ENCODE data around the gene MFSD8. TPM values are rescaled to one million over a fixed set of nuclear protein-coding genes. Genes with fewer than 3 reads are reported as not detected.

Gene MFSD8
- total and polyA plus RNA-seq, 2 of the 4 experiments (the other 2 are of a cell fraction) = 8.8 to 36.7 TPM

DNA sequence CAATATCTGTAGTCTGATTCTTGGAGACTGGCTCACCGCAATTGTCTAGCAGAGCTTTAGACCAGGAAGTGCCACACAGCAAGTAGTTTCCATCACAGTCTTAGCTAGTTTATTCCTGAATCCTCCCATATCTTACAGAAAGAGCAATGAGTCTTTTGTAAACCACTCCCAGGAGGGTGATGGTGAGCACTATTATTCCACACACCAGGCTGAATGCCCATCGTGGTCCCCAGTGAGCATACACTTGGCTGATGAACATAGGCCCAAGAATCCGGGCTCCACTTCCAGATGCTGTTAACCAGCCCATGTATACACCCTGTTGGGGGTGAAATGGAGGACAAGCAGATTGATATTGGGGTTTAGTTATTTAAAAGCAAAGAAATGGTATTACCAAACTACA is 44.5 kb downstream of the MFSD8 start:
- TF ChIP-seq FOS (IDR thresholded peaks at IDR 0.05; ENCODE audit: low read depth, low read length) = no peak
- TF ChIP-seq, protein P1, sequence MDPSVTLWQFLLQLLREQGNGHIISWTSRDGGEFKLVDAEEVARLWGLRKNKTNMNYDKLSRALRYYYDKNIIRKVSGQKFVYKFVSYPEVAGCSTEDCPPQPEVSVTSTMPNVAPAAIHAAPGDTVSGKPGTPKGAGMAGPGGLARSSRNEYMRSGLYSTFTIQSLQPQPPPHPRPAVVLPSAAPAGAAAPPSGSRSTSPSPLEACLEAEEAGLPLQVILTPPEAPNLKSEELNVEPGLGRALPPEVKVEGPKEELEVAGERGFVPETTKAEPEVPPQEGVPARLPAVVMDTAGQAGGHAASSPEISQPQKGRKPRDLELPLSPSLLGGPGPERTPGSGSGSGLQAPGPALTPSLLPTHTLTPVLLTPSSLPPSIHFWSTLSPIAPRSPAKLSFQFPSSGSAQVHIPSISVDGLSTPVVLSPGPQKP (IDR thresholded peaks at IDR 0.05; ENCODE audit: borderline replicate concordance, low read depth, low read length) = no peak
- dilution Hi-C loops (cut with HindIII; ENCODE audit: low sequenced_read_pairs, unreplicated experiment) = no loop called here
- H4K20me1 ChIP-seq (ENCODE audit: insufficient read depth, low read length) = no peaks in the 10 kb centered on the region
- ATAC-seq (ENCODE audit: low read depth) (no peak), DNase-seq (no peak)
- CTCF ChIA-PET = no interaction called here
- no peak overlapping the region for H4K8ac ChIP-seq (ENCODE audit: low read depth in 2 of 2, low read length in 2 of 2)
- no peak overlapping the region for H3K4me3 ChIP-seq (ENCODE audit: insufficient read depth, low read depth, low read length)
- H2AFZ ChIP-seq (replicated peaks; ENCODE audit: low read length, poor library complexity) = no peak overlapping the region
- in situ Hi-C loops (cut with MboI; ENCODE audit: low sequenced_read_pairs) = no loop called here
- BruUV-seq (replicated peaks) = no TSS peak
- H3K4ac ChIP-seq (ENCODE audit: low read depth, low read length) = no peak overlapping the region
- no peak overlapping the region for H4K5ac ChIP-seq (ENCODE audit: low read depth, low read length)
- H3K9ac ChIP-seq (ENCODE audit: low read depth, low read length) = no peak overlapping the region
- no peak overlapping the region for H2BK15ac ChIP-seq (ENCODE audit: low read depth, low read length)
- no peak overlapping the region for H2AK9ac ChIP-seq (replicated peaks; ENCODE audit: low read depth, low read length, poor library complexity)
- H3K4me1 ChIP-seq (ENCODE audit: control insufficient read depth, insufficient read depth, low read length) = no peaks in the 10 kb centered on the region
- no peak overlapping the region for H2BK5ac ChIP-seq (ENCODE audit: low read depth, low read length, poor library complexity, severe bottlenecking)
- H3K14ac ChIP-seq (replicated peaks; ENCODE audit: low read depth, low read length) = no peak overlapping the region
- peaks cover 8% of the 10 kb centered on the region for H3K36me3 ChIP-seq (ENCODE audit: control insufficient read depth, insufficient read depth, low read length)
- no peak overlapping the region for H3K23ac ChIP-seq (ENCODE audit: low read depth, low read length)
- H3K56ac ChIP-seq (ENCODE audit: extremely low read depth, insufficient read depth, low read length) = no peak overlapping the region
- H3K79me1 ChIP-seq (ENCODE audit: low read depth in 1 of 2, low read length in 2 of 2) = no peaks in the 10 kb centered on the region
- H3K9me1 ChIP-seq (ENCODE audit: insufficient read depth, low read length) = no peaks in the 10 kb centered on the region; the same call in 1 of the 2 replicates
- no peak overlapping the region for H3K27ac ChIP-seq (ENCODE audit: insufficient read depth, low read length)
- H2AK5ac ChIP-seq (ENCODE audit: low read depth, low read length) = no peak overlapping the region
- H3K27me3 ChIP-seq (ENCODE audit: control insufficient read depth, insufficient read depth, low read length) = no peaks in the 10 kb centered on the region
- no peak overlapping the region for H2BK120ac ChIP-seq (ENCODE audit: low read depth, low read length)
- no peaks in the 10 kb centered on the region for H3K9me3 ChIP-seq (ENCODE audit: control insufficient read depth, insufficient read depth, low read length)
- H3K18ac ChIP-seq (ENCODE audit: low read depth, low read length) = no peak overlapping the region
- POLR2A ChIA-PET (ENCODE audit: unreplicated experiment) = interaction anchor here (0.6 kb wide), 1 partner anchor 33 kb away, joined by 3 read pairs; no protein-coding TSS in a partner anchor
- intact Hi-C loops (cut with micrococcal nuclease) = no loop called here
- no peak overlapping the region for H4K91ac ChIP-seq (ENCODE audit: insufficient read depth, low read depth, low read length)
- H3K4me2 ChIP-seq (ENCODE audit: low read depth, low read length) = no peak overlapping the region
- WGBS, 2 experiments (ENCODE audit: extremely low coverage in 2 of 2, insufficient read length in 1 of 2) = no CpG with 5 or more reads among the region's 3 CpGs
- H2BK20ac ChIP-seq (ENCODE audit: low read depth, low read length) = no peak overlapping the region

Measured in IMR-90 (cell line).